ENCODE measurements around the gene ANKDD1A.

DNA sequence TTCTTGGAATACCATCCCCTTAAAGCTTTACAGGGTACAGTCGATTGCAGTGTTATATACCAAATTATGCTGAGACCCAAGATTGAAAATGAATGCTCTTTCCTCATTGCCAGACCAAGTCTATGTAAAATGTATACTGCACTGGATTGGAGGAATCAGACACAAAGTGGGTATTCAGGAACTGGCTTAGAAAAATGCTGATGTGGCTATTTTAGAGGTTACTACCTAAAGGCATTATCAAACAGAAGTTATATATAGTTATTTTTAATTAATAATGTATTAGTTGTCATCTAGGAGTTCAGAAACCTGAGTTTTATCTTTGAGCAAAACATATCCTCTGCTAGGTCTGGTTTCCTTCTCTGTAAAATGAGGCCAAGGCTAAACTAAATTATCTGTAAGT is 81.6 kb downstream of the ANKDD1A start:
- TF ChIP-seq SUZ12 (IDR thresholded peaks at IDR 0.05; ENCODE audit: extremely low read depth, insufficient read depth, insufficient read length) (no peak), YY1 (IDR thresholded peaks at IDR 0.05; ENCODE audit: insufficient read depth, insufficient read length) (no peak)

All from NT2/D1 (cell line).